ENCODE measurements around the gene CCND1. TPM values are rescaled to one million over a fixed set of nuclear protein-coding genes. Genes with fewer than 3 reads are reported as not detected.

The CCND1 gene
- total and polyA plus RNA-seq, 2 of the 8 experiments (the other 6 are each of a cell fraction or from before 2014, with no cell fraction given) = 64.5 to 170 TPM

DNA sequence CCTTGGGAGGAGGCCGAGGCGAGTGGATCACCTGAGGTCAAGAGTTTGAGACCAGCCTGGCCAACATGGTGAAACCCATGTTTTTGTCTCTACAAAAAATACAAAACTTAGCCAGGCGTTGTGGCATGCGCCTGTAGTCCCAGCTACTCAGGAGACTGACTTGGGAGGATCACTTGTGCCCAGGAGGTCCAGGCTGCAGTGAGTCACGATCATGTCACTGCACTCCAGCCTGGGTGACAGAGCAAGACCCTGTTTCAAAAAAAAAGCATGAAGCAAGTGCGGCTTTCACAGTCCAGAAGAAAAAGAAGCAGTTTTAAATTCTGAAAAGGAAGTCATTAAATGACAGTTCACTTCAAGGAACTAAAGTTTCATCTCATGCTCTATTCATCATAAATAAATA is 41.3 kb downstream of the CCND1 start:
- Histone ChIP-seq H4K8ac (ENCODE audit: extremely low read depth, insufficient read depth, low read length) (no peak overlapping the region), H3K56ac (replicated peaks; ENCODE audit: insufficient read length, low read depth, low read length) (no peak overlapping the region), H3K4me2 (ENCODE audit: insufficient read depth in 1 of 2, low read depth in 2 of 2, low read length in 2 of 2) (no peak overlapping the region), H3K4me3 (ENCODE audit: extremely low read depth in 1 of 4, insufficient read depth in 2 of 4, low read depth in 3 of 4, low read length in 4 of 4) (no peak overlapping the region), H3K36me3 (ENCODE audit: control insufficient read depth in 2 of 4, insufficient read depth in 4 of 4, low read length in 3 of 4) (no peaks in the 10 kb centered on the region), H2BK12ac (ENCODE audit: low read depth, low read length) (no peak overlapping the region), H3K14ac (ENCODE audit: insufficient read length) (no peak overlapping the region), H2AFZ (ENCODE audit: low read length) (no peak overlapping the region), H2BK5ac (ENCODE audit: low read depth, low read length) (no peak overlapping the region), H3K4me1 (replicated peaks in 1 of 4; ENCODE audit: control insufficient read depth in 3 of 4, insufficient read depth in 4 of 4, low read length in 3 of 4) (no peaks in the 10 kb centered on the region; a peak in 1 of 7 replicates), H4K91ac (replicated peaks; ENCODE audit: insufficient read length, low read length) (no peak overlapping the region), H3K27ac (ENCODE audit: low read depth, low read length) (no peak overlapping the region), H3K79me1 (ENCODE audit: low read depth, low read length) (no peaks in the 10 kb centered on the region), H3K9ac (replicated peaks in 1 of 4; ENCODE audit: extremely low read depth in 1 of 4, low read depth in 3 of 4, low read length in 3 of 4) (no peak overlapping the region), H3K23ac (ENCODE audit: insufficient read length) (no peak overlapping the region), H3K27me3 (replicated peaks in 1 of 4; ENCODE audit: control insufficient read depth in 3 of 4, extremely low read depth in 1 of 4, insufficient read depth in 3 of 4, low read length in 3 of 4) (peaks cover 0 to 6% (median 3%) of the 10 kb centered on the region in 4 experiments; a peak in 4 of 7 replicates), H2BK20ac (ENCODE audit: low read length) (no peak overlapping the region), H3K4ac (replicated peaks; ENCODE audit: insufficient read length, low read depth, low read length) (no peak overlapping the region), H3K79me2 (ENCODE audit: control insufficient read depth in 1 of 2, insufficient read depth in 2 of 2, low read length in 2 of 2) (no peaks in the 10 kb centered on the region), H3K23me2 (ENCODE audit: low read depth, low read length) (peaks cover 3% of the 10 kb centered on the region; the same call in 1 of the 2 replicates), H3K18ac (ENCODE audit: extremely low read depth, low read length) (no peak overlapping the region), H2BK15ac (ENCODE audit: low read length) (no peak overlapping the region), H3K9me3 (ENCODE audit: insufficient read depth in 2 of 2, low read depth in 1 of 2, low read length in 1 of 2) (no peaks in the 10 kb centered on the region; a peak in 1 of 4 replicates), H2AK5ac (ENCODE audit: low read depth, low read length) (no peak overlapping the region), H4K5ac (ENCODE audit: insufficient read length, low read depth, low read length) (no peak overlapping the region), H4K20me1 (replicated peaks in 1 of 2; ENCODE audit: control insufficient read depth in 1 of 2, insufficient read depth in 2 of 2, low read length in 2 of 2) (peaks cover 0 to 3% of the 10 kb centered on the region in 2 experiments), H2BK120ac (replicated peaks; ENCODE audit: low read depth, low read length) (no peak overlapping the region)
- WGBS, 2 experiments (ENCODE audit: extremely low coverage in 1 of 2, insufficient coverage in 1 of 2, insufficient read length in 1 of 2, insufficient replicate concordance in 2 of 2, low coverage in 1 of 2, low lambda C conversion rate in 2 of 2, missing lambda C conversion rate in 1 of 2) = 87% methylated on average over 6 of the region's 6 CpGs; no CpG with 5 or more reads in 1 of the 2 experiments
- ChIA-PET POLR2A (ENCODE audit: partially characterized antibody) (no interaction called here), CTCF (ENCODE audit: partially characterized antibody) (no interaction called here)
- no peak for DNase-seq (ENCODE audit: low read depth in 1 of 2, low spot score in 2 of 2)
- no peak for FAIRE-seq

Measured in H1 (cell line).